Measurements from ENCODE around the gene TBX3. TPM values are rescaled to one million over a fixed set of nuclear protein-coding genes. Genes with fewer than 3 reads are reported as not detected.

The TBX3 gene
- total and polyA plus RNA-seq, 2 donors (not counting 3 experiments of a cell fraction or from before 2014, with no cell fraction given), result 0.52 to 2.0 TPM

GRCh38 chr12:114666746-114667668 is 17.0 kb downstream of the TBX3 start:
- H3K4me3 ChIP-seq (replicated peaks in 1 of 3; ENCODE audit: insufficient read depth in 1 of 3, low read depth in 1 of 3, low read length in 3 of 3), result no peak overlapping the region
- ChIA-PET CTCF (interaction anchor here (1.3 to 2.7 kb wide), 5 partner anchors 10 to 1251 kb away, joined by 4 to 8 read pairs (median 7); partner anchors contain the start of gene TBX3), POLR2A (no interaction called here)
- dilution Hi-C loops (cut with MboI; ENCODE audit: extremely low pct_ligation_motif_present, low sequenced_read_pairs), result no loop called here
- H3K9me3 ChIP-seq (replicated peaks; ENCODE audit: control insufficient read depth, insufficient read depth, low read length), result no peaks in the 10 kb centered on the region
- no peak overlapping the region for H2AFZ ChIP-seq (ENCODE audit: low read depth, low read length)
- H3K4me2 ChIP-seq (ENCODE audit: insufficient read depth, low read length), result no peak overlapping the region
- H3K4me1 ChIP-seq (ENCODE audit: control insufficient read depth, extremely low read depth, insufficient read depth, low read length), result no peaks in the 10 kb centered on the region
- H3K79me2 ChIP-seq (ENCODE audit: control insufficient read depth, insufficient read depth, low read length), result no peaks in the 10 kb centered on the region
- FAIRE-seq (no peak), DNase-seq (ENCODE audit: low read depth, low spot score) (no peak)
- no peak overlapping the region for H3K9ac ChIP-seq (replicated peaks; ENCODE audit: extremely low read depth, insufficient read depth, low read length)
- no peaks in the 10 kb centered on the region for H3K9me1 ChIP-seq (replicated peaks; ENCODE audit: control insufficient read depth, extremely low read depth, insufficient read depth, low read length)
- peak; percentile 47 for TF ChIP-seq EZH2 (IDR thresholded peaks at IDR 0.05; ENCODE audit: borderline replicate concordance, low read depth, low read length, severe bottlenecking)
- no peak for TF ChIP-seq MYC (IDR thresholded peaks at IDR 0.05; ENCODE audit: low read depth, low read length)
- no peaks in the 10 kb centered on the region for H3K36me3 ChIP-seq (ENCODE audit: control insufficient read depth in 2 of 2, extremely low read depth in 1 of 2, insufficient read depth in 2 of 2, low read length in 2 of 2)
- peaks cover 63 to 77% of the 10 kb centered on the region in 2 experiments for H3K27me3 ChIP-seq (ENCODE audit: control insufficient read depth in 2 of 2, insufficient read depth in 2 of 2, low read length in 2 of 2)
- BruUV-seq (replicated peaks), result no TSS peak
- no peaks in the 10 kb centered on the region for H4K20me1 ChIP-seq (replicated peaks; ENCODE audit: control insufficient read depth, extremely low read depth, insufficient read depth, low read length)
- intact Hi-C loops (cut with micrococcal nuclease), result no loop called here
- H3K27ac ChIP-seq (ENCODE audit: insufficient read depth, low read depth, low read length), result no peak overlapping the region

DNA sequence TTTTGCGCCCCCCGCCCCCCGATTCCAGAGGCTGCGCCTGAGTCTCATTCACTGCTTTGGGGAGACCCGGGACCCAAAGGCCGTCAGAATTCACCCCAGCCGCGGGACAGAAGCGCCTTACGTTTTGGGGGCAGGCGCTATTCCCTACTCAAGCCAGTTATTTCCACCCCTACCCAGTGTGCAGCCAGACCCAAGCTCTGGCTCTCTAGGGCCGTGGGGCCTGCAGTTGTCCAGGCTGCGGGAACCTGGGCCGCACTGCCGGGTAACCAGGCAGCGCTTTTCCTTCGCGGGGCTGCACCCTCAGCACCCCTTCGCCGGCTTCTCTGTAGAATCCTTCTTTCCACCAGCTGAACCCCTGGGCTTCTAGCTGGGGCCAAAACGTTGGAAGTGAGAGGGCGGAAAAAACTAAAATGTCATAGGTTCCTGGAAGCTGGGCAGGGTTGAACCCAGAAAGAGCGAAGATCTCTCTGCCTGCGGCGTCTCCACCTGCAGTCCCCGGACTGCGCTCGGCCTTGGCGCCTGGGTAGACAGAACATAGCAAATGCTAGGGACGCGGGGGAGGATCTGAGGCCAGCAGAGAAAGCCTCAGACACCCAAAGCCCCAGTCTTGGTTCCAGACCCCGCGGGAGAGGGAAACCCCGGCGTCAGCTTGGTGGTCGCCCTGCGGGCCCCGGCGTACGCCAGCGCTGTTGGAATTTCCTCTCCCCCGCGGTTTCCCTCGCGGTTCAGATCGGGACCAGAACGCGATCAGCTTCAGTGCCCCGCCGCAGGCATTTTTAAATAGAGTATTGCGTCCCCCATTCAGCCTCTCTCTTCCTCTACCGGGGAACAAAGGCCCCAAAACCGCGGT is 18.3 kb downstream of the TBX3 start:
- H3K9me3 ChIP-seq (replicated peaks; ENCODE audit: control insufficient read depth, insufficient read depth, low read length), result no peaks in the 10 kb centered on the region
- no peaks in the 10 kb centered on the region for H3K79me2 ChIP-seq (ENCODE audit: control insufficient read depth, insufficient read depth, low read length)
- dilution Hi-C loops (cut with MboI; ENCODE audit: extremely low pct_ligation_motif_present, low sequenced_read_pairs) (no loop called here), intact Hi-C loops (cut with micrococcal nuclease) (no loop called here)
- H2AFZ ChIP-seq (ENCODE audit: low read depth, low read length), result no peak overlapping the region
- H3K4me2 ChIP-seq (ENCODE audit: insufficient read depth, low read length), result no peak overlapping the region
- BruUV-seq (replicated peaks), result no TSS peak
- peaks cover 56 to 66% of the 10 kb centered on the region in 2 experiments for H3K27me3 ChIP-seq (ENCODE audit: control insufficient read depth in 2 of 2, insufficient read depth in 2 of 2, low read length in 2 of 2)
- CTCF ChIA-PET, result interaction anchor here (1.3 to 1.9 kb wide), 3 partner anchors 9 to 1252 kb away, joined by 4 to 8 read pairs (median 5); no protein-coding TSS in a partner anchor
- H3K27ac ChIP-seq (ENCODE audit: insufficient read depth, low read depth, low read length), result no peak overlapping the region
- no peak overlapping the region for H3K9ac ChIP-seq (replicated peaks; ENCODE audit: extremely low read depth, insufficient read depth, low read length)
- no peaks in the 10 kb centered on the region for H3K36me3 ChIP-seq (ENCODE audit: control insufficient read depth in 2 of 2, extremely low read depth in 1 of 2, insufficient read depth in 2 of 2, low read length in 2 of 2)
- TF ChIP-seq EZH2 (IDR thresholded peaks at IDR 0.05; ENCODE audit: borderline replicate concordance, low read depth, low read length, severe bottlenecking) (peak; percentile 82), CTCF (IDR thresholded peaks at IDR 0.05; ENCODE audit: extremely low read depth in 1 of 2, insufficient read depth in 1 of 2, low read depth in 1 of 2, low read length in 2 of 2) (no peak)
- H4K20me1 ChIP-seq (replicated peaks; ENCODE audit: control insufficient read depth, extremely low read depth, insufficient read depth, low read length), result no peaks in the 10 kb centered on the region
- H3K4me3 ChIP-seq (replicated peaks in 1 of 3; ENCODE audit: insufficient read depth in 1 of 3, low read depth in 1 of 3, low read length in 3 of 3), result no peak overlapping the region
- POLR2A ChIA-PET, result no interaction called here
- no peaks in the 10 kb centered on the region for H3K9me1 ChIP-seq (replicated peaks; ENCODE audit: control insufficient read depth, extremely low read depth, insufficient read depth, low read length)
- FAIRE-seq (no peak), DNase-seq (ENCODE audit: low read depth, low spot score) (no peak)
- H3K4me1 ChIP-seq (ENCODE audit: control insufficient read depth, extremely low read depth, insufficient read depth, low read length), result no peaks in the 10 kb centered on the region

Measured in endothelial cell of umbilical vein (primary cell).